SU-DHL-6 (cell line): ENCODE results near the gene CPEB3.
"Not testable (repeated sequence)": the region's sequence is repeated elsewhere in the genome, so short reads cannot be mapped to it uniquely, and the experiment has no call there.

Source experiments
- H2AFZ ChIP-seq: fragments of 200-600 bp; sonication (generic); 2 replicates; pipeline ENCODE4 v1.6.1; 2014; ENCODE audit warnings: low read depth, mild to moderate bottlenecking, moderate library complexity, mixed read lengths, antibody characterized with exemption, low read length; ENCODE audit not compliant: severe bottlenecking
- H3F3A ChIP-seq: fragments of 200-600 bp; shearing (Covaris generic); 2 replicates; pipeline ENCODE4 v1.6.0; 2016; ENCODE audit warnings: antibody characterized with exemption, mild to moderate bottlenecking; ENCODE audit not compliant: insufficient read depth
- H3K27ac ChIP-seq: fragments of 200-600 bp; sonication (generic); 2 replicates; pipeline ENCODE4 v1.5.1; 2016; ENCODE audit warnings: low read depth, mild to moderate bottlenecking, low read length, moderate library complexity, mixed read lengths
- H3K27me3 ChIP-seq: fragments of 200-600 bp; sonication (generic), shearing (Covaris generic); 2 replicates; pipeline ENCODE4 v1.6.0; 2014; ENCODE audit warnings: mild to moderate bottlenecking, low read length
- H3K36me3 ChIP-seq: fragments of 200-600 bp; sonication (generic); 2 replicates; pipeline ENCODE4 v1.6.1; 2014; ENCODE audit warnings: mild to moderate bottlenecking, low read length, mixed read lengths
- H3K4me2 ChIP-seq: fragments of 300-600, 200-600 bp; shearing (Covaris generic), sonication (generic); 2 replicates; pipeline ENCODE4 v1.6.0; 2014; ENCODE audit warnings: low read length, low read depth, mild to moderate bottlenecking; ENCODE audit not compliant: poor library complexity, severe bottlenecking
- H3K4me3 ChIP-seq: fragments of 200-600 bp; sonication (generic); 2 replicates; pipeline ENCODE4 v1.5.1; 2014; ENCODE audit warnings: antibody characterized with exemption, low read length, mild to moderate bottlenecking, mixed read lengths; ENCODE audit not compliant: insufficient read depth, poor library complexity, severe bottlenecking
- H3K79me2 ChIP-seq: fragments of 200-600 bp; sonication (generic); 2 replicates; pipeline ENCODE4 v1.6.1; 2014; ENCODE audit warnings: mild to moderate bottlenecking, low read length, moderate library complexity; ENCODE audit not compliant: insufficient read depth
- H3K9ac ChIP-seq: fragments of 200-600 bp; sonication (generic); 2 replicates; pipeline ENCODE4 v1.7.0; 2014; ENCODE audit warnings: mild to moderate bottlenecking, low read length
- H3K9me2 ChIP-seq: fragments of 200-600 bp; sonication (generic); replicated peaks from 2 replicates; pipeline ENCODE4 v1.6.1; 2014; ENCODE audit warnings: low read length; ENCODE audit not compliant: insufficient read depth
- H3K9me3 ChIP-seq: fragments of 200-600 bp; sonication (generic); 2 replicates; pipeline ENCODE4 v1.6.1; 2014; ENCODE audit warnings: low read length, mixed read lengths; ENCODE audit not compliant: insufficient read depth
- H4K20me1 ChIP-seq: fragments of 200-600 bp; sonication (generic); 2 replicates; pipeline ENCODE4 v1.6.1; 2014; ENCODE audit warnings: low read depth, mild to moderate bottlenecking, antibody characterized with exemption, low read length, moderate library complexity, mixed read lengths
- EZH2phosphoT487 ChIP-seq: fragments of 200-600 bp; sonication (generic), shearing (Covaris generic); conservative IDR thresholded peaks from 2 replicates; pipeline ENCODE4 v1.6.1; 2018; ENCODE audit warnings: mild to moderate bottlenecking, antibody characterized with exemption, low read length, moderate library complexity, mixed read lengths
- TF ChIP-seq, protein P1 (sequence below): fragments of 200-600 bp; sonication (generic); IDR thresholded peaks from one replicate; pipeline ENCODE4 v1.5.1; 2017; ENCODE audit warnings: antibody characterized with exemption, mild to moderate bottlenecking, low read length, moderate library complexity; ENCODE audit not compliant: insufficient read depth, poor library complexity, severe bottlenecking

CPEB3 gene

DNA sequence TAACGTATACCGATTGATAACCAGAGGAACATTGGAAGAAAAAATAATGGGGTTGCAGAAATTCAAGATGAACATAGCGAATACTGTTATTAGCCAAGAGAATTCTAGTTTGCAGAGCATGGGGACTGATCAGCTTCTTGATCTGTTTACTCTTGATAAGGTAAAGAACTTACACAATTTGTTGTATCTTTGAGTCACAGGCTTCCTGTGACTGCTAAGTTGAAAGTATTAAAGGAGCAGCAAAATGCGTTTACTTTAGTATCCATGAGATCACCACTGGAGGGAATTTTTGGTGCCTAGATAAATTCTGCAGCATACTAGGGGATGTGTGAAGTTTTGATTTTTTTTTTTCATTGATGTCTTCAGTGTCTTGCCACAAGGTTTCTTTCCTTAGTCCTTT lies 263.7 kb downstream of the CPEB3 start:
- peaks cover 59% of the 10 kb centered on the region for H3K36me3 ChIP-seq
- no peak overlapping the region for H3K4me3 ChIP-seq
- H3K9ac ChIP-seq, result no peak overlapping the region
- H4K20me1 ChIP-seq, result no peaks in the 10 kb centered on the region
- no peaks in the 10 kb centered on the region for H3K9me3 ChIP-seq
- H3K79me2 ChIP-seq, result no peaks in the 10 kb centered on the region
- H3K27ac ChIP-seq, result no peak overlapping the region
- no peak overlapping the region for H3K4me2 ChIP-seq
- no peak overlapping the region for H2AFZ ChIP-seq
- peaks cover 6% of the 10 kb centered on the region; the same call in 1 of the 2 replicates for H3F3A ChIP-seq
- TF ChIP-seq, protein P1, sequence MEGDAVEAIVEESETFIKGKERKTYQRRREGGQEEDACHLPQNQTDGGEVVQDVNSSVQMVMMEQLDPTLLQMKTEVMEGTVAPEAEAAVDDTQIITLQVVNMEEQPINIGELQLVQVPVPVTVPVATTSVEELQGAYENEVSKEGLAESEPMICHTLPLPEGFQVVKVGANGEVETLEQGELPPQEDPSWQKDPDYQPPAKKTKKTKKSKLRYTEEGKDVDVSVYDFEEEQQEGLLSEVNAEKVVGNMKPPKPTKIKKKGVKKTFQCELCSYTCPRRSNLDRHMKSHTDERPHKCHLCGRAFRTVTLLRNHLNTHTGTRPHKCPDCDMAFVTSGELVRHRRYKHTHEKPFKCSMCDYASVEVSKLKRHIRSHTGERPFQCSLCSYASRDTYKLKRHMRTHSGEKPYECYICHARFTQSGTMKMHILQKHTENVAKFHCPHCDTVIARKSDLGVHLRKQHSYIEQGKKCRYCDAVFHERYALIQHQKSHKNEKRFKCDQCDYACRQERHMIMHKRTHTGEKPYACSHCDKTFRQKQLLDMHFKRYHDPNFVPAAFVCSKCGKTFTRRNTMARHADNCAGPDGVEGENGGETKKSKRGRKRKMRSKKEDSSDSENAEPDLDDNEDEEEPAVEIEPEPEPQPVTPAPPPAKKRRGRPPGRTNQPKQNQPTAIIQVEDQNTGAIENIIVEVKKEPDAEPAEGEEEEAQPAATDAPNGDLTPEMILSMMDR, result no peak
- TF ChIP-seq EZH2phosphoT487, result no peak
- no peaks in the 10 kb centered on the region for H3K27me3 ChIP-seq
- H3K9me2 ChIP-seq, result no peaks in the 10 kb centered on the region

DNA sequence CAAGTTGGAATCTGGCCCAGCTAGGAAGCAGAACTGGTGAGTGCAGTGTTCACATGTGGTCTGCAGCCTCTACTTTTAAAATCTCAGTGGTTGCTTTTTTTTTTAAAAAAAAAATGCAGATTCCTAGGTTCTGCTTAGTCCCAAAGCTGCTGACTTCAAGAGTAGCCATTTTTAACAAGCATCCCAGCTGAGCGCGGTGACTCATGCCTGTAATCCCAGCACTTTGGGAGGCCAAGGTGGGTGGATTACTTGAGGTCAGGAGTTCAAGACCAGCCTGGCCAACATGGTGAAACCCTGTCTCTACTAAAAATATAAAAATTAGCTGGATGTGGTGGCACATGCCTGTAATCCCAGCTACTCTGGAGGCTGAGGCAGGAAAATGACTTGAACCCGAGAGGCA lies 265.5 kb downstream of the CPEB3 start:
- H3K9me2 ChIP-seq, H2AFZ ChIP-seq: not testable (repeated sequence)

DNA sequence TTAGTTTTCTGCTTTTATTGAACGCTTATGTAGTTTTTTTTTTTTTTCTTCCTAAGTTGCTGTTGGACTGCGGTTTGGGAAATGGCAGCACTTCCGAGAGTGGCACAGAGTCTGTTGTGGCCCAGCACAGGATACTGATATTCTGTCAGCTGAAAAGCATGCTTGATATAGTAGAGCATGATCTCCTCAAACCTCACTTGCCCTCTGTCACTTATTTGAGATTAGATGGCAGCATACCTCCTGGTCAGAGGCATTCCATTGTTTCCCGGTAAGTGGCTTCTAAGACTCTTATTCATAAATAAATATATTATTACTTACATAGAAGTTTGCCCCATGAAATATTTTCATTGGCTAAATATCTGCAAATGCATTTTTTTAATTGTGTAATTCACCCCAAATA lies 266.2 kb downstream of the CPEB3 start:
- no peak overlapping the region for H3K9ac ChIP-seq
- H3K4me3 ChIP-seq, result no peak overlapping the region
- H3K27me3 ChIP-seq, result no peaks in the 10 kb centered on the region
- H3K36me3 ChIP-seq, result peaks cover 59% of the 10 kb centered on the region
- no peaks in the 10 kb centered on the region; the same call in 1 of the 2 replicates for H3F3A ChIP-seq
- no peaks in the 10 kb centered on the region for H3K9me2 ChIP-seq
- TF ChIP-seq, protein P1, result no peak
- no peak for TF ChIP-seq EZH2phosphoT487
- H3K9me3 ChIP-seq, result no peaks in the 10 kb centered on the region
- H3K79me2 ChIP-seq, result no peaks in the 10 kb centered on the region
- H3K4me2 ChIP-seq, result no peak overlapping the region
- H4K20me1 ChIP-seq, result no peaks in the 10 kb centered on the region
- no peak overlapping the region for H2AFZ ChIP-seq
- no peak overlapping the region for H3K27ac ChIP-seq

More for the DNA sequence above, 265.5 kb downstream of the CPEB3 start:
- H3K27ac ChIP-seq, H3K9me3 ChIP-seq, H3K79me2 ChIP-seq, H3K27me3 ChIP-seq, H3K4me3 ChIP-seq, H3K9ac ChIP-seq, H3F3A ChIP-seq, H3K4me2 ChIP-seq, H4K20me1 ChIP-seq: not testable (repeated sequence)
- H3K36me3 ChIP-seq, result peaks cover 63% of the 10 kb centered on the region

DNA sequence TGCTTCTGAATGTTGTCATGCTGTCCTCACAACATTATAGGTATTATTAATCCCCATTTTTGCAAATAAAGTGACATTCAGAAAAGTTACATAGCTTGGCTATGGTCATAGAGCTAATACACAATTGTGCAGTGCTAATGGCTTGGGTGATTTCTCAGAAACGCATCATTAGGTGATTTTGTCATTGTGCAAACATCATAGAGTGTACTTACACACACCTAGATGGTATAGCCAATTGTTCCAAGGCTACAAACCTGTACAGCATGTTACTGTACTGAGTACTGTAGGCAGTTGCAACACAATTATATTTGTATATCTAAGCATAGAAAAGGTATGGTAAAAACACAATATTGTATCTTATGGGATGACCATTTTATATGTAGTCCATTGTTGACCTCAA lies 276.3 kb downstream of the CPEB3 start:
- no peaks in the 10 kb centered on the region for H3K9me3 ChIP-seq
- no peak overlapping the region for H3K9ac ChIP-seq
- TF ChIP-seq, protein P1, result no peak
- no peak for TF ChIP-seq EZH2phosphoT487
- H3K9me2 ChIP-seq, result no peaks in the 10 kb centered on the region
- peaks cover 5% of the 10 kb centered on the region for H3F3A ChIP-seq
- H3K4me3 ChIP-seq, result no peak overlapping the region
- H3K27ac ChIP-seq, result no peak overlapping the region
- no peak overlapping the region for H2AFZ ChIP-seq
- H3K4me2 ChIP-seq, result no peak overlapping the region
- H3K36me3 ChIP-seq, result peaks cover 24% of the 10 kb centered on the region
- H3K27me3 ChIP-seq, result no peaks in the 10 kb centered on the region
- H4K20me1 ChIP-seq, result no peaks in the 10 kb centered on the region
- H3K79me2 ChIP-seq, result no peaks in the 10 kb centered on the region
